SU-DHL-6 (cell line): Measurements from ENCODE around the gene OR9G4.

Source experiments
- EZH2phosphoT487 ChIP-seq: fragments of 200-600 bp; sonication (generic), shearing (Covaris generic); conservative IDR thresholded peaks from 2 replicates; pipeline ENCODE4 v1.6.1; 2018; ENCODE audit warnings: mild to moderate bottlenecking, antibody characterized with exemption, low read length, moderate library complexity, mixed read lengths
- TF ChIP-seq, protein P1 (sequence below): fragments of 200-600 bp; sonication (generic); IDR thresholded peaks from one replicate; pipeline ENCODE4 v1.5.1; 2017; ENCODE audit warnings: antibody characterized with exemption, mild to moderate bottlenecking, low read length, moderate library complexity; ENCODE audit not compliant: insufficient read depth, poor library complexity, severe bottlenecking

DNA sequence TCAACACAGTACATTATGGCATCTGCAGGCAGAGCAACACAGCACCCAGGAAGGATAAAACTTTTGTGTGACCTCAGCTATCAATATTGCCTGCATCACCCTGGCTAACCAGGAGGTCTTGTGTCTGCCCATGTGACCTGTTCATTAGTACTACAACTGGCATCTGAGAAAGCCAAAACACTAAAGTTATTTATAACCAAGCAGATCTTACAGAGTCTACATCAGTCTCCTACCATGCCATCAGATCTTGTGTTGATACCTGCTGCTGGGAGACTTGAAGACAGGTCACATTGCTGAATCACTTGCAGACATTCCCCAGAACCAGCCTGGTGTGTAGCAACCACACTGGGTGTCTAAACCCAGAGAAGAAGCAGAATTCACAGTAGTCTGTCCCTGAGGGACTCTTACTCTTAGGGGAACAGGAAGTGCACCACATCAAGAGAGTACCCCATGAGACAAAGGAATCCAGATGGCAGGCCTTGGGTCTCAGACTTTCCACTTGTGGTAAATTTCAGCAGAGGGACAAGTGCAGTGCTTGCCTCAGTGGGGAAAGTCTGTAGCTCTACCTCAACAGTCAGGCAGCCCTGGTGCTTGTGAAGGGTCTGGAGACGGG lies 42.6 kb downstream of the OR9G4 start:
- TF ChIP-seq, protein P1, sequence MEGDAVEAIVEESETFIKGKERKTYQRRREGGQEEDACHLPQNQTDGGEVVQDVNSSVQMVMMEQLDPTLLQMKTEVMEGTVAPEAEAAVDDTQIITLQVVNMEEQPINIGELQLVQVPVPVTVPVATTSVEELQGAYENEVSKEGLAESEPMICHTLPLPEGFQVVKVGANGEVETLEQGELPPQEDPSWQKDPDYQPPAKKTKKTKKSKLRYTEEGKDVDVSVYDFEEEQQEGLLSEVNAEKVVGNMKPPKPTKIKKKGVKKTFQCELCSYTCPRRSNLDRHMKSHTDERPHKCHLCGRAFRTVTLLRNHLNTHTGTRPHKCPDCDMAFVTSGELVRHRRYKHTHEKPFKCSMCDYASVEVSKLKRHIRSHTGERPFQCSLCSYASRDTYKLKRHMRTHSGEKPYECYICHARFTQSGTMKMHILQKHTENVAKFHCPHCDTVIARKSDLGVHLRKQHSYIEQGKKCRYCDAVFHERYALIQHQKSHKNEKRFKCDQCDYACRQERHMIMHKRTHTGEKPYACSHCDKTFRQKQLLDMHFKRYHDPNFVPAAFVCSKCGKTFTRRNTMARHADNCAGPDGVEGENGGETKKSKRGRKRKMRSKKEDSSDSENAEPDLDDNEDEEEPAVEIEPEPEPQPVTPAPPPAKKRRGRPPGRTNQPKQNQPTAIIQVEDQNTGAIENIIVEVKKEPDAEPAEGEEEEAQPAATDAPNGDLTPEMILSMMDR: no peak
- TF ChIP-seq EZH2phosphoT487: no peak
